Body of pancreas (tissue), 4 donors: ENCODE measurements around the gene PUSL1.

Experiments used
- POLR2A ChIP-seq, 3 donors: fragments of 450-650 bp; IDR thresholded peaks; one replicate each; pipeline ENCODE4 v1.6.1; 2016; ENCODE audit warnings: antibody characterized with exemption in 3 of 3, mild to moderate bottlenecking in 2 of 3
- TF ChIP-seq, protein P1 (sequence below), 7 experiments: fragments of 450-650 bp in 4 of 7; fragments of 200-600 bp in 3 of 7; sonication (generic) in 3 of 7; IDR thresholded peaks; one replicate each; pipeline ENCODE4 v1.5.1; 2016 to 2019; ENCODE audit warnings: antibody characterized with exemption in 7 of 7

DNA sequence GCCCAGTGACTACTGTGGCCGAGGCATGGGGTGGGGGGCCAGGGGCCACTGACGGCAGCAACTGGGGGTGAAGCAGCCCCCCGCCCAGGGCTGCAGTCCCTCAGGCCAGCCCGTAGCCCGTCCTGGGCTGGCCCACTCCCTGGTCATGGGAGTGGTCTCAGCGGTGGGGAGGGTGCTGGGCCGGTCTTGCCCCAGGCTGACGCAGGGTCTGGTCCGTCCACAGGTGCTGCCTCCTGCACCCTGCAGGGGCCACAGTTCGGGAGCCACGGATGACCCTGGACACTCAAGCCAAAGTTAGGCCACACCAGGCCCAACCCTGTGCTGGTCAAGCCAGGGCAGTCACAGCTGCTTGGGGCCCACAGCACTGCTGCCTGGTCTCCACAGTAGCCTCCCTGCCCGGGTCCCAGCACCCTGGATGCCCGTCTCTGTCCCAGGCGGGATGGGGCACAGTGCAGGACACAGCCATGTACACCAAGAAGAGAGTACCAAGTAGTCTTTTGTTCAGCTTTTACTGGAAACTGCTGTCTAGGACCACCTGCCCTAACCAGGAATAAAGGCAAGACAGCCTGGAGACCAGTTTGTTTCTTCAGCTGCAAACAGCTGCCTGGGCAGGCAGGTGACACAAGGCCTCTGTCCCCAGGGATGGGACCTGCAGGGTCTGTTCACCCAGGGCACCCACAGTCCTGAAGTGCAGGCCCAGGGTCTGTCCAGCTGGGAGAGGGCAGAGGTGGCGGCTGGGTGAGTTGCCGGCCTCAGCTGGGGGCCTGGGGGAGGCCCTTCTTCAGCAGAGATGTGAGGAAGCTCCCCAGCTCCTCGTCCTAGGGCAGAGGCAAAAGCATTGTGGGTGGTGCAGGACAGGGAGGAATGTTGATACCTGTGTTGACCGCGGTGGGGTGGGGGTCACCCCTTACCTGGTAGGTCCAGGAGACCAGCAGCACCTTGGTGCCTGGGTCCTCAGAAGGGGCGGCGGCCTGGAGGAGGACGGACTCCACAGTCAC is 3.0 kb downstream of the PUSL1 start:
- TF ChIP-seq, protein P1, sequence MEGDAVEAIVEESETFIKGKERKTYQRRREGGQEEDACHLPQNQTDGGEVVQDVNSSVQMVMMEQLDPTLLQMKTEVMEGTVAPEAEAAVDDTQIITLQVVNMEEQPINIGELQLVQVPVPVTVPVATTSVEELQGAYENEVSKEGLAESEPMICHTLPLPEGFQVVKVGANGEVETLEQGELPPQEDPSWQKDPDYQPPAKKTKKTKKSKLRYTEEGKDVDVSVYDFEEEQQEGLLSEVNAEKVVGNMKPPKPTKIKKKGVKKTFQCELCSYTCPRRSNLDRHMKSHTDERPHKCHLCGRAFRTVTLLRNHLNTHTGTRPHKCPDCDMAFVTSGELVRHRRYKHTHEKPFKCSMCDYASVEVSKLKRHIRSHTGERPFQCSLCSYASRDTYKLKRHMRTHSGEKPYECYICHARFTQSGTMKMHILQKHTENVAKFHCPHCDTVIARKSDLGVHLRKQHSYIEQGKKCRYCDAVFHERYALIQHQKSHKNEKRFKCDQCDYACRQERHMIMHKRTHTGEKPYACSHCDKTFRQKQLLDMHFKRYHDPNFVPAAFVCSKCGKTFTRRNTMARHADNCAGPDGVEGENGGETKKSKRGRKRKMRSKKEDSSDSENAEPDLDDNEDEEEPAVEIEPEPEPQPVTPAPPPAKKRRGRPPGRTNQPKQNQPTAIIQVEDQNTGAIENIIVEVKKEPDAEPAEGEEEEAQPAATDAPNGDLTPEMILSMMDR (IDR thresholded peaks at IDR 0.05), result no peak
- no peak for TF ChIP-seq POLR2A (IDR thresholded peaks at IDR 0.05)
